Smooth muscle cell (in vitro differentiated cells): Measurements from ENCODE around the gene OVOL2. TPM values are rescaled to one million over a fixed set of nuclear protein-coding genes. Genes with fewer than 3 reads are reported as not detected.
"Not testable (repeated sequence)": the region's sequence is repeated elsewhere in the genome, so short reads cannot be mapped to it uniquely, and the experiment has no call there.

ENCODE experiments used
- DNase-seq: peaks from one replicate; lab custom pipeline; 2025; ENCODE audit not compliant: unreplicated experiment; lab: John Stamatoyannopoulos, UW
- H2AFZ ChIP-seq: fragments of 200-600 bp; sonication (generic); 2 replicates; pipeline ENCODE4 v1.6.0; 2016; ENCODE audit warnings: antibody characterized with exemption, low read depth, mild to moderate bottlenecking
- H3F3A ChIP-seq: fragments of 200-600 bp; sonication (generic); 2 replicates; pipeline ENCODE4 v1.6.0; 2017; ENCODE audit warnings: antibody characterized with exemption, low read depth
- H3K27ac ChIP-seq: fragments of 200-600 bp; sonication (generic); 2 replicates; pipeline ENCODE4 v1.5.1; 2016; ENCODE audit warnings: low read depth, mild to moderate bottlenecking
- H3K27me3 ChIP-seq: fragments of 200-600 bp; sonication (generic); 2 replicates; pipeline ENCODE4 v1.6.1; 2016; ENCODE audit warnings: low read depth, mild to moderate bottlenecking
- H3K36me3 ChIP-seq: fragments of 200-600 bp; sonication (generic); 2 replicates; pipeline ENCODE4 v1.5.1; 2016; ENCODE audit warnings: low read depth
- H3K4me1 ChIP-seq: fragments of 200-600 bp; sonication (generic); 2 replicates; pipeline ENCODE4 v1.5.1; 2016; ENCODE audit warnings: low read depth
- H3K4me2 ChIP-seq: fragments of 200-600 bp; sonication (generic); 2 replicates; pipeline ENCODE4 v1.6.0; 2016; ENCODE audit warnings: mild to moderate bottlenecking
- H3K4me3 ChIP-seq: fragments of 200-600 bp; sonication (generic); 2 replicates; pipeline ENCODE4 v1.5.1; 2016; ENCODE audit warnings: mild to moderate bottlenecking
- H3K79me2 ChIP-seq: fragments of 200-600 bp; sonication (generic); 2 replicates; pipeline ENCODE4 v1.6.0; 2016; ENCODE audit warnings: low read depth, mild to moderate bottlenecking
- H3K9ac ChIP-seq: fragments of 200-600 bp; sonication (generic); 2 replicates; pipeline ENCODE4 v1.6.0; 2016; ENCODE audit warnings: low read depth
- H3K9me3 ChIP-seq: fragments of 200-600 bp; sonication (generic); replicated peaks from 2 replicates; pipeline ENCODE4 v1.5.1; 2016; ENCODE audit warnings: low read depth
- H4K20me1 ChIP-seq: fragments of 200-600 bp; sonication (generic); 2 replicates; pipeline ENCODE4 v1.6.0; 2016; ENCODE audit warnings: low read depth
- whole genome bisulfite sequencing: methylation state at CpG from one replicate; pipeline ENCODE4 v1.1.7; 2016; ENCODE audit warnings: low lambda C conversion rate; 5-methylcytosine and 5-hydroxymethylcytosine counted together
- polyA plus RNA-seq: library from polyadenylated mRNA; unstranded; fragments of >200 nt; fragmentation: Nextera tagmentation; extraction: Ambion mirVana; gene quantifications from 2 replicates; pipeline ENCODE4 v1.2.1, GENCODE V29; 2016
- total RNA-seq: library from RNA; depleted of rRNA; stranded (reverse); fragments of >200 nt; gene quantifications from 2 replicates; pipeline ENCODE4 v1.2.3, GENCODE V29; 2014
- TF ChIP-seq, protein P1 (sequence below): fragments of 200-600 bp; sonication (generic); IDR thresholded peaks from 2 replicates; pipeline ENCODE4 v1.5.1; 2017; ENCODE audit warnings: borderline replicate concordance, mild to moderate bottlenecking, antibody characterized with exemption; ENCODE audit not compliant: insufficient read depth, poor library complexity, severe bottlenecking

OVOL2 gene
- total and polyA plus RNA-seq, 2 experiments from 2014 or later, result 1.1 TPM; not detected in 1

DNA sequence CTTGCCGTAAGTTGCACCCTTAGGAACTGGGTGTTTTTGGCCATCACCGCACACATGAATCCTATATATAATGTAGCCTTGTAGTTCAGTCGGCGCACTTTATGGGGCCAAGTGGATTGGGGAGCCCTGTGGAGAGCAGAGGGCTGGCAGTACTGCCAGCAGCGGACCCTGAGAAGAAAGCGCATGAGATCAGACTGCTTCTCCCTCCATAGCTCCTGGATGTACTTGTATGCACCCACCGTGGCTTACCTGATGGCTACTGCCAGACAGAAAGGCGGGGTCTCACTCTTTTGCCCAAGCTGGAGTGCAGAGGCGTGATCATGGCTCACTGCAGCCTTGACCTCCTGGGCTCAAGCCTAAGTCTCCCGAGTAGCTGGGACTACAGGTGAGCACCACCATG is 32.8 kb upstream of the OVOL2 start:
- DNase-seq, result no peak
- Histone ChIP-seq H4K20me1 (no peaks in the 10 kb centered on the region), H3F3A (no peaks in the 10 kb centered on the region), H3K27me3 (no peaks in the 10 kb centered on the region), H3K36me3 (no peaks in the 10 kb centered on the region), H3K4me2 (no peak overlapping the region), H3K79me2 (no peaks in the 10 kb centered on the region), H3K9me3 (no peaks in the 10 kb centered on the region), H3K4me3 (no peak overlapping the region), H2AFZ (no peak overlapping the region), H3K27ac (no peak overlapping the region), H3K4me1 (no peaks in the 10 kb centered on the region), H3K9ac (no peak overlapping the region)
- WGBS, result 96% methylated on average over 10 of the region's 10 CpGs
- TF ChIP-seq, protein P1, sequence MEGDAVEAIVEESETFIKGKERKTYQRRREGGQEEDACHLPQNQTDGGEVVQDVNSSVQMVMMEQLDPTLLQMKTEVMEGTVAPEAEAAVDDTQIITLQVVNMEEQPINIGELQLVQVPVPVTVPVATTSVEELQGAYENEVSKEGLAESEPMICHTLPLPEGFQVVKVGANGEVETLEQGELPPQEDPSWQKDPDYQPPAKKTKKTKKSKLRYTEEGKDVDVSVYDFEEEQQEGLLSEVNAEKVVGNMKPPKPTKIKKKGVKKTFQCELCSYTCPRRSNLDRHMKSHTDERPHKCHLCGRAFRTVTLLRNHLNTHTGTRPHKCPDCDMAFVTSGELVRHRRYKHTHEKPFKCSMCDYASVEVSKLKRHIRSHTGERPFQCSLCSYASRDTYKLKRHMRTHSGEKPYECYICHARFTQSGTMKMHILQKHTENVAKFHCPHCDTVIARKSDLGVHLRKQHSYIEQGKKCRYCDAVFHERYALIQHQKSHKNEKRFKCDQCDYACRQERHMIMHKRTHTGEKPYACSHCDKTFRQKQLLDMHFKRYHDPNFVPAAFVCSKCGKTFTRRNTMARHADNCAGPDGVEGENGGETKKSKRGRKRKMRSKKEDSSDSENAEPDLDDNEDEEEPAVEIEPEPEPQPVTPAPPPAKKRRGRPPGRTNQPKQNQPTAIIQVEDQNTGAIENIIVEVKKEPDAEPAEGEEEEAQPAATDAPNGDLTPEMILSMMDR, result no peak

DNA sequence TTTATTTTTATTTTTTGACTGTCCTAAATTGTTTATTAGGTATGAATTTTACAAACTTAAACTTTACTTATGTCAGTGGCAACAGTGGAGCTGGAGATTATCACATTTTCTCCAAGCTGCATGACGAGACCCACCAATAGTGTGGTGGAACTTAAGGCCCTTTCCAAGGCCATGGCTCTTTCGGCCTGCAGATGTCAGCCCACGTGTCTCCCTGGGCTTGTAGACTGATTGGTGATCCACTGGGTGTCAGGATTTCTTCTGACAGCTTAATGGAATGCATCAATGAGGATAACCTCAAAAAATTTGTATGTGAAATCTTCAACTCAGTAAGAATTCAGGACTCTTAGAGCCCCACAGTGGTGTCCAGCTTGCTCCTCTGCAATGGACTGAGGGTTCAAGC is 32.3 kb upstream of the OVOL2 start:
- no peak overlapping the region for H3K4me2 ChIP-seq
- no peaks in the 10 kb centered on the region for H3F3A ChIP-seq
- DNase-seq, result no peak
- no peak overlapping the region for H2AFZ ChIP-seq
- 61% methylated on average over 3 of the region's 3 CpGs for WGBS
- H3K27ac ChIP-seq, result no peak overlapping the region
- no peaks in the 10 kb centered on the region for H3K36me3 ChIP-seq
- H3K79me2 ChIP-seq, result no peaks in the 10 kb centered on the region
- no peaks in the 10 kb centered on the region for H3K9me3 ChIP-seq
- no peak overlapping the region for H3K9ac ChIP-seq
- no peak overlapping the region for H3K4me3 ChIP-seq
- no peaks in the 10 kb centered on the region for H4K20me1 ChIP-seq
- H3K4me1 ChIP-seq, result no peaks in the 10 kb centered on the region
- TF ChIP-seq, protein P1, result no peak
- no peaks in the 10 kb centered on the region for H3K27me3 ChIP-seq

DNA sequence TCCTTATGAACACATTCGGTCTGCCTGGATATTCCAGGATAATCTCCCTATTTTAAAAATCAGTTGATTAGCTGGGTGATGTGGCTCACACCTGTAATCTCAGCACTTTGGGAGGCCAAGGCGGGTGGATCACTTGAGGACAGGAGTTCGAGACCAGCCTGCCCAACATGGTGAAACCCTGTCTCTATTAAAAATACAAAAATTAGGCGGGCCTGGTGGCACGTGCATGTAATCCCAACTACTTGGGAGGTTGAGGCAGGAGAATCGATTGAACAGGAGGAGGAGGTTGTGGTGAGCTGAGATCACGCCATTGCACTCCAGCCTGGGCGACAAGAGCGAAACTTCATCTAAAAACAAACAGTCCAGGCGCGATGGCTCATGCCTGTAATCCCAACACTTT is 31.1 kb upstream of the OVOL2 start:
- not testable (repeated sequence) for H3K79me2 ChIP-seq, H3K27ac ChIP-seq, DNase-seq, H3F3A ChIP-seq, H3K27me3 ChIP-seq, H3K9me3 ChIP-seq, H3K4me3 ChIP-seq, H4K20me1 ChIP-seq, H3K36me3 ChIP-seq, H3K4me2 ChIP-seq, H3K4me1 ChIP-seq, H3K9ac ChIP-seq, H2AFZ ChIP-seq
- WGBS, result 96% methylated on average over 11 of the region's 11 CpGs

DNA sequence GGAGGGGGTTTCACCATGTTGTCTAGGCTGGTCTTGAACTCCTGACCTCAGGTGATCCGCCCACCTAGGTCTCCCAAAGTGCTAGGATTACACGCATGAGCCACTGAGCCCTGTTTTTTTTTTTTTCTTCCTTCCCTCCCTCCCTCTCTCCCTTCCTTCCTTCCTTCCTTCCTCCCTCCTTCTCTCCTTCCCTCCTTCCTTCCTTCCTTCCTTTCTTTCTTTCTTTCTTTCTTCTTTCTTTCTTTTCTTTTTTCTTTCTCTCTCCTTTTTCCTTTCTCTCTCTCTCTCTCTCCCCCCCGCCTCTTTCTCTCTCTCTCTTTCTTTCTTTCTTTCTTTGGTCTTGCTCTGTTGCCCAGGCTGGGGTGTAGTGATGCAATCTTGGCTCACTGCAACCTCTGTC is 30.6 kb upstream of the OVOL2 start:
- H3K4me3 ChIP-seq, H3K27me3 ChIP-seq: not testable (repeated sequence)

DNA sequence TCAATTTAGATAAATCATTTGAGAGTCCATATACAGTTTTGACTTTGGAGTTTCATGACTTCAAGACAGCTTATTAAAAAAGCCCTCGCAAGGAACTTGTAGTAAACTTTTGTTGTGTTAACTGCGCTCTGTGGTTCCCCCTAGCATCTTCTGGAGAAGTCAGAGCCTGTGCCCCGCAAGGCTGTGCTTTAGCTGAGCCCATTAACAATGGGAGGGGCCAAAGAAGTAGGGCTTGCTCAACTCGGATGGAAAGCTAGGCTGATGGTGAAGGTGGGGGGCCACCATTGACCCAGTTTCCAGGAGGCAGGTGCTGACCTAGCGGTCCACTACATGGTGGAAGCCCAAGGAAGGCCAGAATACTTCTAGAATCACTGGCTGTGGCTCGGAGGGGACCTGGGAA is 29.3 kb upstream of the OVOL2 start:
- Histone ChIP-seq H3K36me3 (no peaks in the 10 kb centered on the region), H4K20me1 (no peaks in the 10 kb centered on the region), H3K27ac (no peak overlapping the region), H3K4me2 (no peak overlapping the region), H3K79me2 (no peaks in the 10 kb centered on the region), H3K27me3 (no peaks in the 10 kb centered on the region), H2AFZ (no peak overlapping the region), H3K4me1 (no peaks in the 10 kb centered on the region), H3K9me3 (no peaks in the 10 kb centered on the region), H3F3A (no peaks in the 10 kb centered on the region), H3K4me3 (no peak overlapping the region), H3K9ac (no peak overlapping the region)
- TF ChIP-seq, protein P1, result no peak
- no peak for DNase-seq
- 65% methylated on average over 6 of the region's 6 CpGs for WGBS

More for the DNA sequence above, 30.6 kb upstream of the OVOL2 start:
- not testable (repeated sequence) for H3K79me2 ChIP-seq, H3K36me3 ChIP-seq, H4K20me1 ChIP-seq, DNase-seq, H3K4me2 ChIP-seq, H3K4me1 ChIP-seq, H3K9ac ChIP-seq, H3F3A ChIP-seq, H2AFZ ChIP-seq, H3K27ac ChIP-seq, H3K9me3 ChIP-seq
- WGBS, result 94% methylated on average over 3 of the region's 3 CpGs

DNA sequence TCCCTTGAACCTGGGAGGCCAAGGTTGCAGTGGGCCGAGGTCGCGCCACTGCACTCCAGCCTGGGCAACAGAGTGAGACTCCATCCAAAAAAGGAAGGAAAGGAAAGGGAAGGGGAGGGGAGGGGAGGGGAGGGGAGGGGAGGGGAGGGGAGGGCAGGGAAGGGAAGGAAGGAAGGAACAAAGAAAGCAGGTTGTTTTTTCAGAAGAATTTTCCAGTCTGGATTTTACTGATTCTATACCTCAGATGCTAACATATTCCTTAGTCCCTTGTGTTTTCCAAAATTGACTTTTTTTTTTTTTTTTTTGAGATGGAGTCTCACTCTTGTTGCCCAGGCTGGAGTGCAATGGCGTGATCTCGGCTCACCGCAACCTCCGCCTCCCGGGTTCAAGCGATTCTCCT is 23.1 kb upstream of the OVOL2 start:
- H3K79me2 ChIP-seq, H3K4me1 ChIP-seq, H3F3A ChIP-seq, H3K9me3 ChIP-seq, H3K36me3 ChIP-seq, H3K4me2 ChIP-seq, H3K27ac ChIP-seq, H3K9ac ChIP-seq, H4K20me1 ChIP-seq, H3K27me3 ChIP-seq, H3K4me3 ChIP-seq, DNase-seq, H2AFZ ChIP-seq: not testable (repeated sequence)
- 92% methylated on average over 9 of the region's 9 CpGs for WGBS
